NB4 (cell line): ENCODE results near the gene SGMS2.

Experiments
- DNase-seq: peaks from one replicate; pipeline ENCODE4 v3.0.0; 2010; ENCODE audit warnings: low read depth
- H3K4me3 ChIP-seq: one replicate; pipeline ENCODE4 v1.5.1; 2011; ENCODE audit warnings: mild to moderate bottlenecking, low read depth, low read length, moderate library complexity
- CTCF ChIP-seq: IDR thresholded peaks from one replicate; pipeline ENCODE4 v1.5.1; 2012; ENCODE audit warnings: low read depth, low read length
- MAX ChIP-seq: IDR thresholded peaks from 2 replicates; pipeline ENCODE4 v1.6.1; 2011; ENCODE audit warnings: low read depth, low read length
- MYC ChIP-seq: IDR thresholded peaks from 2 replicates; pipeline ENCODE4 v1.6.1; 2011; ENCODE audit warnings: low read depth, low read length
- POLR2A ChIP-seq: IDR thresholded peaks from 2 replicates; pipeline ENCODE4 v1.6.1; 2011; ENCODE audit warnings: mild to moderate bottlenecking; ENCODE audit not compliant: insufficient read length; ENCODE audit errors: extremely low read depth

The SGMS2 gene

GRCh38 chr4:107891299-107891698, 66.6 kb downstream of the SGMS2 start:
- no peak for DNase-seq
- H3K4me3 ChIP-seq = no peak overlapping the region
- TF ChIP-seq MYC (no peak), MAX (no peak), CTCF (no peak), POLR2A (no peak)

GRCh38 chr4:107893171-107894137, 68.7 kb downstream of the SGMS2 start:
- DNase-seq = no peak
- no peak overlapping the region for H3K4me3 ChIP-seq

GRCh38 chr4:107894138-107894603, 69.4 kb downstream of the SGMS2 start:
- DNase-seq = no peak
- H3K4me3 ChIP-seq = no peak overlapping the region
- TF ChIP-seq POLR2A = no peak
- TF ChIP-seq MYC = no peak
- TF ChIP-seq MAX = no peak
- no peak for TF ChIP-seq CTCF

More at GRCh38 chr4:107893171-107894137, 68.7 kb downstream of the SGMS2 start:
- TF ChIP-seq MAX = no peak
- TF ChIP-seq CTCF = no peak
- TF ChIP-seq MYC = no peak
- no peak for TF ChIP-seq POLR2A

DNA sequence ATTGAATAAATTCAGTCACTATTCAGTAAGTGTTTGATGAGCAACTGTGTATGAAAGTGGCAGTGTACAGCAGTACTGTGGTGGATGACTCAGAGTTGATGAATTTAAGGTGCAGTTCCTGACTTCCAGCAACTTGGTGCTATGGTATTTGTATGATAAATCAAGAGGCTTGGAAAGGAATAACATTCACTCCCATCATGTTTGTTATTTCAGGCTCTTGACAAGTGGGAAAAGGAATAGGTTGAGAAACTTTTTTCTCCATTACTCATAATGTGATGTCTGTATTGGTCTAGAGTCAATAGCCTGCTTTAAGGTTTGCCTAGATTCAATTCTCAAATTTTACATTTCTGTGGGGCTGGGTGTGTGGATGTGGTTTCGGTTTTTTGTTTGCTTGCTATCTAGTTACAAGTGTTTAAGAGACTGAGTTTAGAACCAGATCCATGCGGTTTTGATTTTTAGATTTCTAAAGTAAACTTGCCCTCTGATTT, 71.5 kb downstream of the SGMS2 start:
- DNase-seq = no peak

GRCh38 chr4:107896646-107897045, 71.9 kb downstream of the SGMS2 start:
- no peak for TF ChIP-seq POLR2A
- TF ChIP-seq CTCF = no peak
- no peak for TF ChIP-seq MYC
- TF ChIP-seq MAX = no peak
- no peak overlapping the region for H3K4me3 ChIP-seq
- no peak for DNase-seq

More for the DNA sequence above, 71.5 kb downstream of the SGMS2 start:
- H3K4me3 ChIP-seq = no peak overlapping the region
- TF ChIP-seq POLR2A (no peak), CTCF (no peak), MYC (no peak), MAX (no peak)
